ENCODE results near the gene SUPT5H. TPM values are rescaled to one million over a fixed set of nuclear protein-coding genes. Genes with fewer than 3 reads are reported as not detected.

The SUPT5H gene
- 122 and 165 TPM in 2 replicates for total RNA-seq (2022)
- percentile 73 among the genes with signal in this experiment for Bru-seq, nascent RNA
- BruChase-seq, experiment 1, labeled RNA remaining after a 6-hour chase = percentile 87 among the genes with signal in this experiment
- percentile 77 among the genes with signal in this experiment for BruChase-seq, experiment 2, labeled RNA remaining after a 2-hour chase
- long read RNA-seq, transcript SUPT5H-203 (29 exons, 3,698 nt) = minor isoform, 6 of 128 reads
- long read RNA-seq, transcript SUPT5H-218 (2 exons, 718 nt) = major isoform, 50 of 128 reads
- long read RNA-seq, partial matches to known transcripts = 54 of 128 reads
- long read RNA-seq, other reads (novel, unspliced or antisense) = 17 of 128 reads

GRCh38 chr19:39445196-39446111 lies at the start of gene SUPT5H:
Gene SUPT5H, plus strand, starts transcription at chr19:39445582. Its CDS starts 309 bp downstream, at chr19:39445891.
- ChIA-PET POLR2A (interaction anchor here (0.6 to 3.9 kb wide), 33 partner anchors 10 to 1000 kb away, joined by 3 to 107 read pairs (median 5); partner anchors contain the start of genes EID2, EID2B, MED29 and PAF1), CTCF (interaction anchor here (0.6 to 2.1 kb wide), 5 partner anchors 10 to 486 kb away, joined by 3 to 14 read pairs (median 7); partner anchors contain the start of genes EID2B and RPS16)
- Mint-ChIP-seq H3K36me3 (ENCODE audit: insufficient read depth, unreplicated experiment) (peaks cover 38% of the 10 kb centered on the region), H3K27me3 (ENCODE audit: insufficient read depth, unreplicated experiment) (no peaks in the 10 kb centered on the region), H3K9me3 (ENCODE audit: unreplicated experiment) (no peaks in the 10 kb centered on the region), H3K4me1 (ENCODE audit: insufficient read depth, unreplicated experiment) (peaks cover 28% of the 10 kb centered on the region), H3K27ac (ENCODE audit: low read depth, unreplicated experiment) (peak within 1 kb of the TSS; percentile 99), H3K4me3 (ENCODE audit: unreplicated experiment) (peak within 1 kb of the TSS; percentile 93)
- TSS peak; percentile 79 for BruUV-seq (replicated peaks)
- peak; percentile 99 for DNase-seq (ENCODE audit: unreplicated experiment)
- no peak for TF ChIP-seq CTCF (IDR thresholded peaks at IDR 0.05; ENCODE audit: unreplicated experiment)
- intact Hi-C loops (cut with micrococcal nuclease) = no loop called here

GRCh38 chr19:39397360-39398296 lies 47.8 kb upstream of the SUPT5H start:
- H3K4me3 Mint-ChIP-seq (ENCODE audit: unreplicated experiment) = peak overlapping the region; percentile 10
- H3K4me1 Mint-ChIP-seq (ENCODE audit: insufficient read depth, unreplicated experiment) = peaks cover 40% of the 10 kb centered on the region
- H3K27me3 Mint-ChIP-seq (ENCODE audit: insufficient read depth, unreplicated experiment) = no peaks in the 10 kb centered on the region
- ChIA-PET CTCF (interaction anchor here (0.6 to 4.2 kb wide), 20 partner anchors 9 to 448 kb away, joined by 3 to 80 read pairs (median 4); partner anchors contain the start of genes EID2B, PLEKHG2 and ZFP36), POLR2A (interaction anchor here (0.6 to 5.0 kb wide), 15 partner anchors 10 to 405 kb away, joined by 3 to 121 read pairs (median 4); partner anchors contain the start of genes EID2B, PLEKHG2, RPS16 and SAMD4B)
- intact Hi-C loops (cut with micrococcal nuclease) = loop anchor here (1.0 to 5.0 kb wide), 2 partner anchors 14 to 135 kb away; partner anchors contain the start of gene EID2B
- peak overlapping the region; percentile 92 for H3K27ac Mint-ChIP-seq (ENCODE audit: low read depth, unreplicated experiment)
- H3K36me3 Mint-ChIP-seq (ENCODE audit: insufficient read depth, unreplicated experiment) = peaks cover 26% of the 10 kb centered on the region
- peak; percentile 98 for TF ChIP-seq CTCF (IDR thresholded peaks at IDR 0.05; ENCODE audit: unreplicated experiment)
- H3K9me3 Mint-ChIP-seq (ENCODE audit: unreplicated experiment) = no peaks in the 10 kb centered on the region
- BruUV-seq (replicated peaks) = TSS peak; percentile 54
- peak; percentile 92 for DNase-seq (ENCODE audit: unreplicated experiment)

- ChIA-PET POLR2A (interaction anchor here (0.6 to 5.0 kb wide), 16 partner anchors 10 to 1006 kb away, joined by 3 to 121 read pairs (median 4); partner anchors contain the start of genes EID2B, PLEKHG2, RPS16 and SAMD4B), CTCF (interaction anchor here (0.5 to 4.2 kb wide), 19 partner anchors 8 to 447 kb away, joined by 3 to 80 read pairs (median 4); partner anchors contain the start of genes EID2B, PLEKHG2 and ZFP36)
- H3K4me3 Mint-ChIP-seq (ENCODE audit: unreplicated experiment) = peak overlapping the region; percentile 10
- H3K4me1 Mint-ChIP-seq (ENCODE audit: insufficient read depth, unreplicated experiment) = peaks cover 45% of the 10 kb centered on the region
- peak overlapping the region; percentile 92 for H3K27ac Mint-ChIP-seq (ENCODE audit: low read depth, unreplicated experiment)
- no peaks in the 10 kb centered on the region for H3K27me3 Mint-ChIP-seq (ENCODE audit: insufficient read depth, unreplicated experiment)
- peaks cover 26% of the 10 kb centered on the region for H3K36me3 Mint-ChIP-seq (ENCODE audit: insufficient read depth, unreplicated experiment)
- peak; percentile 95 for DNase-seq (ENCODE audit: unreplicated experiment)
- intact Hi-C loops (cut with micrococcal nuclease) = loop anchor here (5.0 kb wide), 1 partner anchor 134 kb away; the partner anchor contains the start of gene EID2B
- no TSS peak for BruUV-seq (replicated peaks)
- no peak for TF ChIP-seq CTCF (IDR thresholded peaks at IDR 0.05; ENCODE audit: unreplicated experiment)
- no peaks in the 10 kb centered on the region for H3K9me3 Mint-ChIP-seq (ENCODE audit: unreplicated experiment)
Measured at GRCh38 chr19:39398297-39398864, 47.0 kb upstream of the SUPT5H start.
